Lower leg skin (tissue), 4 donors: Measurements from ENCODE around the gene MAGI2. TPM values are rescaled to one million over a fixed set of nuclear protein-coding genes. Genes with fewer than 3 reads are reported as not detected.

Experiments used
- DNase-seq, 2 donors: peaks; one replicate each; pipeline ENCODE4 v3.0.0-alpha.2; 2019; ENCODE audit warnings: low spot score in 2 of 2
- H3K4me3 ChIP-seq: fragments of 200-600 bp; sonication (generic); 2 replicates; pipeline ENCODE4 v1.5.1; 2017; ENCODE audit warnings: mild to moderate bottlenecking, low read depth; ENCODE audit not compliant: poor library complexity, severe bottlenecking
- CTCF ChIP-seq, 3 donors: fragments of 450-650 bp; IDR thresholded peaks; one replicate each; pipeline ENCODE4 v1.5.1; 2016; ENCODE audit warnings: antibody characterized with exemption in 3 of 3, mild to moderate bottlenecking in 3 of 3, moderate library complexity in 2 of 3
- POLR2A ChIP-seq, 2 donors: fragments of 450-650 bp; IDR thresholded peaks; one replicate each; pipeline ENCODE4 v1.6.1; 2016 to 2017; ENCODE audit warnings: antibody characterized with exemption in 2 of 2, mild to moderate bottlenecking in 1 of 2, moderate library complexity in 1 of 2
- WGBS, 2 donors: methylation state at CpG; one replicate each; pipeline ENCODE4 v1.1.5; 2018; 5-methylcytosine and 5-hydroxymethylcytosine counted together
- intact Hi-C: fragments of 100-400 bp; cut with DNase I; formaldehyde crosslinking; loops from one replicate; pipeline ENCODE4 v1.15.0; 2023; ENCODE audit warnings: low total_unique reads
- total RNA-seq, 4 donors: library from RNA; depleted of rRNA; stranded (reverse); fragments of >200 nt; gene quantifications; one replicate each; pipeline ENCODE4 v1.1.0, GENCODE V29; 2016

The MAGI2 gene
- total RNA-seq, 4 donors from 2014 or later, result 1.6 to 3.0 (median 2.1) TPM

- no peak for TF ChIP-seq CTCF (IDR thresholded peaks at IDR 0.05)
- no peak for TF ChIP-seq POLR2A (IDR thresholded peaks at IDR 0.05)
- intact Hi-C loops, result no loop called here
- H3K4me3 ChIP-seq, result no peak overlapping the region
- no peak for DNase-seq
- WGBS, 2 donors, result 91 to 97% methylated on average over 2 of the region's 2 CpGs
Measured at GRCh38 chr7:78143661-78144060, 1309.8 kb downstream of the MAGI2 start.

GRCh38 chr7:78141522-78142281 lies 1311.8 kb downstream of the MAGI2 start:
- TF ChIP-seq CTCF (IDR thresholded peaks at IDR 0.05), result no peak
- no peak for TF ChIP-seq POLR2A (IDR thresholded peaks at IDR 0.05)
- H3K4me3 ChIP-seq, result no peak overlapping the region
- no peak for DNase-seq
- intact Hi-C loops, result no loop called here
- 75 to 77% methylated on average over 9 of the region's 9 CpGs for WGBS, 2 donors

GRCh38 chr7:78140109-78140508 lies 1313.4 kb downstream of the MAGI2 start:
- H3K4me3 ChIP-seq, result no peak overlapping the region
- 77 to 85% methylated on average over 2 of the region's 2 CpGs for WGBS, 2 donors
- intact Hi-C loops, result no loop called here
- no peak for TF ChIP-seq POLR2A (IDR thresholded peaks at IDR 0.05)
- TF ChIP-seq CTCF (IDR thresholded peaks at IDR 0.05), result no peak
- DNase-seq, result no peak

GRCh38 chr7:78139335-78139734 lies 1314.1 kb downstream of the MAGI2 start:
- DNase-seq, result no peak
- no peak overlapping the region for H3K4me3 ChIP-seq
- intact Hi-C loops, result no loop called here
- WGBS, 2 donors, result 15% methylated on average over 3 of the region's 3 CpGs
- no peak for TF ChIP-seq POLR2A (IDR thresholded peaks at IDR 0.05)
- no peak for TF ChIP-seq CTCF (IDR thresholded peaks at IDR 0.05)

GRCh38 chr7:78134774-78135173 lies 1318.7 kb downstream of the MAGI2 start:
- no peak overlapping the region for H3K4me3 ChIP-seq
- DNase-seq, result no peak
- intact Hi-C loops, result no loop called here
- TF ChIP-seq CTCF (IDR thresholded peaks at IDR 0.05) (no peak), POLR2A (IDR thresholded peaks at IDR 0.05) (no peak)
- 86 to 91% methylated on average over 11 of the region's 11 CpGs for WGBS, 2 donors

- no peak for DNase-seq
- WGBS, 2 donors, result 33 to 36% methylated on average over 2 of the region's 2 CpGs
- TF ChIP-seq POLR2A (IDR thresholded peaks at IDR 0.05), result no peak
- TF ChIP-seq CTCF (IDR thresholded peaks at IDR 0.05), result no peak
- H3K4me3 ChIP-seq, result no peak overlapping the region
- intact Hi-C loops, result no loop called here
Measured at GRCh38 chr7:78134256-78134655, 1319.2 kb downstream of the MAGI2 start.
